GM21447 (cell line): Measurements from ENCODE around the gene PTPN1.
"Not testable (repeated sequence)": the region's sequence is repeated elsewhere in the genome, so short reads cannot be mapped to it uniquely, and the experiment has no call there.

ENCODE experiments used
- ATAC-seq: cut with Tn5 transposase; IDR thresholded peaks from one replicate; pipeline ENCODE4 v1.9.1; 2021; ENCODE audit not compliant: unreplicated experiment

Gene PTPN1

DNA sequence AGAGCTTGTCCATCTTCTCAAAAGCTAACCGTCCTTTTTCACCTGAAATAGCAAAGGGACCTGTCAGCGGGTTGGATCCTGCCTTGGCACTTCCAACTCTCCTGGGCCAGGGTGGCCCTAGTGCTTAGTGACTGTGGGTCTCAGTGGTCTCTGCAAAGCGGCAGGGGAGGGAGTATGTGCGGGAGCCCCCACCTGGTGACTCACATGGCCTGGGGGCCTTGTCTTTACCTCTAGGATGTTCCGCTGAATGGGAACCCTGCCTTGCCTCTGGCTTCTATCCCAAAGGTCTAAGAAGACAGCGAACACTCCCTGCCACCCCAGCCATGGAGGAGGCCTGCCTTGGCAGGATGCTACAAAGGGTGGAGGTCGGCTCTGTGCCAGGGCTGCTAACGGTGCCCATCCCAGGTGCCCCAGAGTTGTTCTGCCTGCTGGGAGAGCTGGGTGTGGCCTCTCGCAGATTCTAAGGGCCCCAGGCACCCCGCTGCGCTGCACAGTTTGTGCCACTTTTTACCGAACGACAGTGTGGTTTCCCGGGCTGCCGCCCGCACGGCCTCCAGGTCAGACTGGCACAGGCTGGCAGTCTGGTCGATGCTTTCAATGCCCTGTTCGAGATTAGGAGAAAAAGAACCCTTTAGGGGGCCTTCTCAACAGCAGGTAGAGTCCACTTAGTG is 77.2 kb downstream of the PTPN1 start:
- no peak for ATAC-seq

DNA sequence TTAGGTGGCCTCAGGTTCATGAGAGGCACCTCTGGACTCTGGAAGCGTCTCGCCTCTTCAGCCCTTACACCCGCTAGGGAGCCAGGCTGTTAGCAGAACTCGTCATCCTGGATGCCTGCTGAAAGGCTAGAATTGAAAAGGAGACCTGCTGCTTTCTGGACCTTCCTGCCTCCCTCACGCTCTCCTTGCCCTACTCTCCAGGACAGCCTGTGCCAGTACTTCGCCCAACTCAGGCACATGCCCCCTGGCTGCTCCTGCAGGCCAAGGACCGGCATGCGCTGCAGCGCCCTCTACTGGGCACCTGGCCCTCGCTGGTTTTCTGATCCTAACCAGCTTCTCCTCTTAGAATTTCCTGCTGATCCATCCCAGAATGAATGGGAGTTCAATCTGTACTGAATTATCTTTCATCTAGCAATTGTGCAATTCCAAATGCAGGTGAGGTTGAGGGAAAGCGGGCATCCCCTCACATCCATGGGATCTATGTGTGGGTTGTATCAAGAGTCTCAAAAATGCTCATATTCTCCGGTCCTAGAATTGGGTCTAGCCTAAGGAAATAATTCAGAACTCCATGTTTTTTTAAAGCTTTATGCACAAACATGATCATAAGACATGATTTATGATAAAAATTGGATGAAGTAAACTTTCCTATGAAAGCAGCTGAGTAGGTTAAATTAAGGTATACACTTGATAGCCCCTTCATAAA is 78.0 kb downstream of the PTPN1 start:
- ATAC-seq: no peak

DNA sequence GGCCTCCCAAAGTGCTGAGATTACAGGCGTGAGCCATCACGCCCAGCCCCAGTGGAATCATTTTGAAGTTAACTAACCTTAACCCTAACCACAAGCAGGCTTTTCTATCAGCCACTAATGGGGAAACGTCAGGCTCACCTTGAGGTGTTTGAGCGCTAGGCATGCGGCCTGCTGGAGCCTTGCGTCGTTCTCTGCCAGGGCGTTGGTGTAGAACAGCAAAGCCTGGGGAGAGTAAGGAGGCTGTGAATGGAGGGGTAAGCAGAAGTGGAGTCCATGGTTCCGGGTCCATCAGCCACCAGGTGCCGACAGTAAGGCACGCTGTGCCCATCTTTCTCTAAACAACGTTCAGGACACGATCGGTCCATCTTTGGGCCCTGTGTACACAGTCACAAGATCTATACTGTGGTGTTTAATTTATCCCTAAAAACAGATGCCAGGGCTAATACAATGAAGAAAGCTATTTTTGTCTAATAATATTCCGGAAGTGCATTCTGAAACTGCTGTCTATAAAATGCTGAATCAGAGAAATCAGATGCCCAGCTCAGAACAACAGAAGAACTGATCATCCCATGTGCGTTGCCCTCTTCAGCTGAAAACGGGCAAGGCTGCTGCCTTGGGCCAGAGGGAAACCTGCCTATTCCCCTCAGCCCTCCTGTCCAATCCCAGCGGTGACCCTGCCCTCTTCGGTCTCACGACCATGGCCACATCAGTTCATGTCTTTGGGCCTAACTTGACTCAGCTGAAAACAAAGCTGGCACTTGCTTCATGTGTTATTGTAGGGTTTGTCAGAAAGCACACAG is 79.6 kb downstream of the PTPN1 start:
- ATAC-seq: no peak

DNA sequence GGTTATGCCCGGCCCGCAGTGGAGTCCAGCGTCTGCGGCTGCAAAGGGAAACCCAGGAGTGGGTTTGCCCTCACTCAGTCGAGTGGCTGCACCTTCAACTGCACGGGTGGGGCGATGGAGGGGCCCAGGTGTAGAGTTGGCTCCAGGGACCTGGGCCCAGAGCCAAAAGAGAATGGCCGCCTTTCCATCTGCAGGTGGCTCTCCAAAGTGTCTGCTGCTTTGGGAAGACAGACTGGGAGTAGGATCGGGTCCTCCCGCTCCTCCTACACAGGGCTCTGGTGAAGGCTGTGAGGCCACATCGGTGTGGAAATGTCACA is 80.1 kb downstream of the PTPN1 start:
- no peak for ATAC-seq

DNA sequence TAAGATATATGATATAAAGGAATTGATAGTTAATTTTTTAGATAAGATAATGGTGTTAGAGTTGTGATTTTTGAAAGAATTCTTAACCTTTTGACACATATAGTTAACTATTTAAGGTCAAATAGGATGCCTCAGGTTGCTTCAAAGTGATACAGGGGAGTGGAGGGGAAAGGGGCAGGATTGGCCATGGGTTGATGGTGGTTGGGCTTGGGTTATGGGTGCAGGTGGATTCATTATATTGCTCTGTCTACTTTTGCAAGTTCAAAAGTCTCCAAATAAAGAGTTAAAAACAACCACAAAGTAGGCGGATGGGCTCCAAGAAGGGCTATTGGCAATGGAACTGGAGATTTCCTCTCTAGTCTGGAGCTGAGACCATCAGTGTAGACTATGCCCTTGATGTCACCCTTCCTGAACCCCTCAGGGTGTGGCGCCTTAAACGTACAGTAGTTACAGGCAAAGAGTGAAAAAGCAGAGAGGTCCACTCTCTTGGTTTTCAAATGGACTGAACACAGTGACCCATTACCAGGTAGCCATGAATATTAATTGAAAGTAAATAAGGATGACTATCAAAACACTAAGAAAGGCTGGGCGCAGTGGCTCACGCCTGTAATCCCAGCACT is 81.2 kb downstream of the PTPN1 start:
- no peak for ATAC-seq

DNA sequence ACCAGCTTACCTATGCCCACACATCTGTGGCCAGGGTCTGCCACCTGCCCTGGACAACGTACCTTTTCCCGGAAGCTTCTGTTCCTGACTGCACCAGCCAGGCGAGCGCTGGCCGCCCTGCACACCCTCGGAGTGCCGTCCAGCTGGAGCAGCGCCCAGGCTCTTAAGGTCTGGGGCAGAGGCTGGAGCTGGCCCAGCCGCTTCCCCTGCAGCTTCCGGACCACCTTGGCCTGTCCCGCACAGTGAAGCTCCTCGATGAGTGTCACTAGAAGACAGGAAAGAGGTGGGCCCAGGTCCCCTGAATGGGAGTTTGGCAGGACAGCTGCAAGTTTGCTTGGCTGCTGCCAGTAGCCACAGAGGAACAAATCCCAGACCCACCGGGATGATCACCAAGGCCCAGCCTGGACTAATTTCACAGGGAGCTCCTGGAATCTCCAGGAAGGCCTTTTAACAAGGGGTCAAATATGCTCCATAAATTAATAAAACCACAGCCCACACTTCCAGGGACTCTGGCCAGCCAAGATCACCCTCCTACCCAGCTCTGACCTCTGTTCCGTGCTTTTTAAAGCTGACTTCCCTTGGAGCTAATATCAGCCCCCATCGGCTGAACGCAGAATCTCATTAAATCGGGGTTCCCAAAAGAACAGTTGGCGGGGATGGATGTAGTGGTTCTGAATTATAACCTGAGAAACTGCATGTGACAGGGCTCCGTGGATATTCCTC is 82.3 kb downstream of the PTPN1 start:
- ATAC-seq: no peak

DNA sequence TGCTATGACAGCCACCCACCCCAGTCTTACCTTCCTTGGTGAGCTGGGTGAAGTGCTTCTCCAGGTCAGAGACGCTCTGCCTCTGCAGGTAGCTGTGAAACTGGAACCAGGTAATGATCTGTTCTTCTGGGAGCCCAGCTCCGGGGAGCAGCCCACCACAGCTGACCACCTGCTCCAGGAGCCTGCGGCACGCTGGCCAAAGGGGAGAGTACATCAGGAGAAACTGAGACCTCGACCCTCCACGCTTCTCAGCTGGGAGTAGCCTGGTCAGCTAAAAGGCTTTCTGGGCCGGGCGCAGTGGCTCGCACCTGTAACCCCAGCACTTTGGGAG is 82.8 kb downstream of the PTPN1 start:
- ATAC-seq: no peak

DNA sequence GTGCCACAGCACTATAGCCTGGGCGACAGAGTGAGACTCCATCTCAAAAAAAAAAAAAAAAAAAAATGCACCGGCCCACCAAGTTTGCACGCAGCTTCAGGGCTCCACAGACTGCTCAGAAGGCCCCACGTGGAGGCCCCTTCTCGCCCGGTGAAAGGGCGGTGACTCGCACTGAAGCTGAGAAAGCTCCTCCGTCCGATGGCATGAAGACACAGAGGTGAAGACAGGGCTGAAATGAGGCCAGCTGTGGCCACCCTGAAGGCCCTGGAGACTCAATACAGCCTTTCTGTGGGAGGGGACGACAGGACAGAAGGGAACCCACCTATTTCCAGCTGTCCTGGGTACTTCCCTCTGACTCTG is 84.0 kb downstream of the PTPN1 start:
- ATAC-seq: no peak

DNA sequence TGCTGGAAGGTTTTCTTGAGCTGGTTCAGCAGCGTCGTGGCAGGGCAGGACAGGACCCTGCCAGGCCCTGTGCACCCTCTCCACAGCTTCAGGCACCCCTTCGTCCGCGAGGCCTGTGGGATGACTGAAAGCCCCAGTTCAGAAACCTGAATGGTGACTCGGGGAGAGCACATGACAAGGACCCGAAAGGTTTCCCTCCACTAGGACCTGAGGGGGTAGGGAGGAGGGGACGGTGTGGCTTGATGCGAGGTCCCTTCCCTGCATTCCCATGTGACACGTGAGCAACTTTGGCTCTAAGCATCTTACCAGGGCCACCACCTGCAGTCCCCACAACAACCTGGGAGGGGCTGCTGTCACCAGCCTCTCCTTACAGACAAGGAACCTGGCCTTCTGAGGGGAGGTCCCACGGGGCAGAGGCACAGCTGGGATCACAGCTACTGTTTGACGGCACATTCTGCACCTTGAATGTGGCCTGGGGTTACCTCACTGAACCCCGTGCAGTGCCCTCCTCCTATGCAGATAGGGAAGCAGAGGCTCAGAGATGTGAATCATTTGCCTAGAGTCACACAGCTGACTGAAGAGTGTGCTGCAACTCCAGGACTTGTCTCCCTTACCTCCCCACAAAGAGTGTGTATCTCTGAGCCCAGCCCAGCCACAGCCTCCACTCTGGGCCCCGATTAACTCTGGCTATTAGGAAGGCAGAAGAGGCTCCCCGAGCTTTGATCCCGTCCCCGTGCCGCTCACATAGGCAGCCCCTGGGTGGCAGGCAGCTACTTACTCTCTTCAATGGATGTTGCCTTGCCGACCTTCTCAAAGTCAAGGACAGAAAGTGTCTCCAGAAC is 84.6 kb downstream of the PTPN1 start:
- ATAC-seq: no peak

DNA sequence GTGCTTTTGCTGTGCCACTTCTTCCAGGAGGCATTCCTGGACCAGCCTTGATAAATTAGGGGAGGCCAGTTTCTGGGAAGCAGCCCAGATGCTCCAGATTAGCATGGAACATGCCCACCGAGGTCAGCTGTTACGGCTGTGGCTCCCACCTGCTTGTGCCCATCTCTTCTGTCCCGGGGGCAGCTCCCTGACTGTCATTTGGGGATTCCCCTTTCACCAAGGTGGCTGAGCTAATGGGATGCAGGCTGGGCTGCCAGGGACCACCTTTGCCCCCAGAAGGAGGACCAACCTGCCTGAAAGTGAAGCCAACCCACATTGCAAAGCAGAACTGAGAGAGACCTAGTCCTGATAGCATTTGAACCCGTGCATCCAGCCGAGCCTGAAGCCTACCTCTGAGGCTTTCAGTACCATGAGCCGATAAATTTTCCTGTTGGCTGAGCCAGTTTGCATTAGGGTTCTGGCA is 85.3 kb downstream of the PTPN1 start:
- ATAC-seq: no peak

DNA sequence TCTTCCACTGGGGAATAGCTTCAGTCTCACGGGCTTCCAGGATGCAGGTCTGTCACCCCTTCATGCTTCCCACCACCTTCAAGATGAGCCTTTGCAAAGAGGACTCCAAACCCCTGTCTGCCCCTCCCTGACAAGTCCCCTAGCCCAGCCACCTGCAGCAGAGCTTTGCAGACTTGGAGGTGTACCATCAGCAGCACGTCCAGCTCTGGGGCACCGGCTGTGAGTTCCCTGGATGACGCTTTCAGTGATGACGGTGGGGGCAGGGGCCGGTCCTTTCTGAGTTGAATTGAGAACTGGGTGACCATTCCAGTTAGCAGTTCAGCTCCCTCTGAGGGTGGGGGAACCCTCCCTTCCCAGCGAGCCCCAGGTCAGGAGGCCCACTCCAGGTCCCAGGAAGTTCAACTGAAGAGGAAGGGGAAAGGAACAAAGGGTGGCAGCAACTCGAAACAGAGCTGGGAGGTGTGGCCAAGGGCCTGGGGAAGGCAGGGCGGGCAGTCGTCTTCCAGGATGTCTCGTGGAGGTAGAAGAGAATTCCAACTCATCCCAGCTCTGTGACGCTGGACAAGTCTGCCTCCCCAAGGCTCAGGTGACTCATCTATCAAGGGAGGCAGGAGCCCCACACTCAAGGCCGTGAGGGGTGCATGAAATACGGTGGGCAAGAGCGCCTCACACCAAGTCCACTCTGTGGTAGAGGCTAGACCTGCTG is 86.0 kb downstream of the PTPN1 start:
- no peak for ATAC-seq

DNA sequence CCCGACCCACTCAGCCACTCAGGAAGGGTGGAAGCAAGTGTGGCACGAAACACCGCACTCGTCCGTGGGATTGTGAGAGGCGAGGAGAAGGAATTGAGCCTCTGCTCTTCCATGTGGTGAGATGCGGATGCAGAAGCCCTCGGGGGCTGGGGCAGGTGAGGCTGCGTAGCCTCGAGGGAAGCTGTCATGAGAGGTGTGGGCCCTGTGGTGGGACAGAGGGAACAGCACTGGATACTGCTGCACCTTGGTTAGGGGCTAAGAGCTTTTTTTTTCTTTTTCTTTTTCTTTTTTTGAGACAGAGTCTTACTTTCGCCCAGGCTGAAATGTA is 86.5 kb downstream of the PTPN1 start:
- no peak for ATAC-seq

DNA sequence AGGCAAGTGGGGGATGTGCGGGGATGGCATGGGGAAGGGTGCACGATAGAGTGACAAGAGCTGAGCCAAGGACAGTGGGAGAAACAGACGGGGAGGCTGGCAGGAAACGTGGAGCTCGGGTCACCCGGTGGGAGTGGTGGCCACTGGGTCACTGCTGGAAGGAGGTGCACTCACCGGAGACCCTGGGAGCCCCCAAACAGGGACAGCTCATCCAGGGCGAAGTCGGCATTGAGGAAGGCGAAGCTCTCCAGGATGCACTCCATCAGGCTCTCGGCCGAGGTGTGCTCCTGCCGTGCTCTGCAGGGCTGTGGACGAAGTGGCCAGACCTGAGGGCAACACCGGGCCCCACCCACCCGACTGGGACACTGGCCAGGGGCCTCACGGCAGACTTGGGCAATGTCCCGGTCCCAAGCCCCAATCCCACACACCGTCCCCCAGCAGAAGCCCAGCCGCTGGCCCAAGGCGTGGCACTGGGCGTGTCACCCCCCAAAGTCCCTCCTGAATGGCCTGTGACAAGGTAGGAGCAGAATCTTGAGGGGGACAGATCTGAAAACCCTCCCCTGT is 87.3 kb downstream of the PTPN1 start:
- ATAC-seq: no peak

DNA sequence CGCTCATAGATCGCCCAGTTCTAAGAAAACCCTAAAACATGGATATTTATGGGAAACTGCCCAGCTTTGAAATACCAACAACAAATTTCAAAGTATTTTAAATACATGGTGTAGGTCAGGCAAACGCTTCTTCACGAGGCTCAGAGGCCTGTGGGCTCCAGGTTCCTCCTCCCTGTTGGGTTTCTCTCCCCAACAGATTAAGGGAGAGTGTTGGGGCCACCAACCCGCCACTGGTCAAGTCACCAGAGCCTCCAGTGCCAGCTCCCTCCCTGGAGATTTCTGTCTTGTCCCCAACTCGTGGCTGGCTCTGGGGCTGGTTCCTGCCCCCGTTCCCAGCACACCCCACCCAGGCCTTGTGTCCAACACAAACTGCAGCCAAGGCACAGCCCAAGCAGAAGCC is 87.9 kb downstream of the PTPN1 start:
- ATAC-seq: no peak

DNA sequence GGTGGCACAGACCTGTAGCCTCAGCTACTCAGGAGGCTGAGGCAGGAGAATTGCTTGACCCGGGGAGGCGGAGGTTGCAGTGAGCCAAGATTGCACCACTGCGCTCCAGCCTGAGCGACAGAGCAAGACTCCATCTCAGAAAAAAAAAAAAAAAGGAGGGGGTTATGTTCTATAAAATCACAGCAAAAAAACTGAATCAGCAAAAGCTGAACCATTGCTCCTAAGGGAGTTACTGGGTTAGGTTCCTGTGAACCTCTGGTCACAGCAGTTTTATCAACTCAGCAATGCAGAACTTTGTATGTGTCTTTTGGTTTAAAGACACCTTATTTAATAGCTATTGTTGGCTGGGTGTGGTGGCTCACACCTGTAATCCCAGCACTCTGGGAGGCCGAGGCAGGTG is 88.6 kb downstream of the PTPN1 start:
- ATAC-seq: not testable (repeated sequence)

DNA sequence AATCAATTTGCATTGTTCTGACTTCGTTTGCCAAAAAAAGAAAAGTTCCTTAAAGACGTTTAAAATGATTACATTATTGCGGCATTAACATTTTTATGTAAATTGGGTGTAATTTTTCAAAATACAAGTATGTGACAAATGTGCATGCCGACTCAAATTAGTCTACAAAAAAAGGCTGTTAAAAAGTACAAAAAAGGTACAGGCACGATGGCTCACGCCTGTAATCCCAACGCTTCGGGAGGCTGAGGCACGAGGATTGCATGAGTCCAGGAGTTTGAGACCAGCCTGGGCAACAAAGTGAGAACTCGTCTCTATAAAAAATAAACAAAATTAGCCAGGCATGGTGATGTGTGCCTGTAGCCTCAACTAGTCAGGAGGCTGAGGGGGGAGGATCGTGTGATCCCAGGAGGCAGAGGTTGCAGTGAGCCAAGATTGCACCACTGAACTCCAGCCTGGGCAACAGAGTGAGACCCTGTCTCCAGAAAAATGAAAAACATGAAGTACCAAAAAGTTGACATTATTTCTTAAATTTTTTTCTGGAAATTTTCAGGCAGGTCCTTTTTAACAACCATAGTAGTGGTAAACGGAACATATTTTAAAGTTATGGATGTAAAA is 90.2 kb downstream of the PTPN1 start:
- ATAC-seq: no peak

DNA sequence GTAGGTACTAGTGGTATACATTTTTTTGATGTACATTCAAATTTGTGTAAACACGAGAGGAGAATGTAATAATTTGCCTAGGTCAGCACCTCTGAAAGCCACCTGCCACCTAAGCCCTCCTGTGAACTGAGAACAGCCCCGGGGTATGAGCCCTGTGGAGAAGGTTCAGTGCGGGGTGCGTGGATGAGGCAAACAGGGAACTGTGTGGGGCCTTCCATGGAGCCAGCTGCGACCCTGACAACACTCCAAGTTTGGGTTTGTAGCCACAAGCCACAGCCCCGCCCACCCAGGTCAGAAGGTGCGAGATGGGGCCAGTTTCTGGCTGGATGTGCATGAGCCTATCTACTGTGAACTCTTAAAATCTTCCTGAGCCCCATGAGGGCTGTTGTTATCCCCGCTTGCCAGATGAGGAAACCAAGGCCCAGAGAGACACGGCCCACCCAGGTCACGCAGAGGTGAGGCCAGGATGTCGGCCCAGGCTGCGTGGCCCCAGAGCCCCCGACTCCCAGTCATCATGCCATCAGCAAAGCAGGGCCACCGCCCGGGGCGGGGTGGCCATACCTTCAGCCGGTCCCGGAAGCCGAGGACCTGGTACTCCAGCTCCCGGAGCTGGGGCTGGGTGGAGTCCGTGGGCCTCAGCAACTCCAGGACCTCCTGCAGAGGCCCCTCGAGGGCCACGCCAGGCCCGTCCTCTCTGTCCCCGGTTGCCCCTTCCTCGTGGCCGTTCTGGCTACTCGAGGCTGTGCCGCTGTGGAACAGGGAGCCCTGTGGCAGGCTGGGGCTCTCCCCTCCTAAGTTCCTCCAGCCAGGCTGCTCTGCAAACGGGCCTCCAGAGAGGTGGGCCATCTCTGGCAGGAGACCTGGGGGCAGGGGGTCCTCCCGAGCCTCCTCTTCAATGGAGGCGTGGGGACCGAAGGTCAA is 91.6 kb downstream of the PTPN1 start:
- ATAC-seq: no peak

DNA sequence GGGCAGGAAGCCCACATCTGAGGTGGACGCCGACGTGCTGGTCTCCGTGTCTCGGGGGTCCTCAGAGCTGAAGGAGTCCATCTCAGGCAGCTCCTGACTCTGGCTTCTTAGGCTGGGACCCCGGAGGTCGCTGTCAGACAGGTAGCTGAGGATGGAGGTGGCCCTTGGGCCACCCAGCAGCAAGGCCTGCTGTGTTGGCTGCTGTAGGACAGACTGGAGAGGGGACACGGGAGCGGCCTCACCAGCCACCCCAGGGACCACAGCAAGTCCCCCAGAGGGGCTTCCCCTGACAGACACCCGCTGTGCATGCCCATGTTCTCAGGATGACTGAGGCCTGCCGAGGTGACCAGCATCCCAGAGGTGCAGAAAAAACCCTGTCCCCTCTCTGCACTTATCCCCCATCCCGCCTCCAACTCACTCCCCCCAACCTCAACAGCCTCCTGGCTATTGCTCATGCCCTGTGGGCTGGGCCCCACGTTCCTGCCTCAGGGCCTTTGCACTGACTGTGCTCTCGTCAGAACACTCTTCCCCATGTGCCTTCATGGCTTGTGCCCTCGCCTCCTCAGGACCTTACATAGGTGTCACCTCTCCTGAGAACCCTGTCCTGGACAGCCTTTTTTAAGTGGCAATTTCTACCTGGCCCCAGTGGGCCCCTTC is 92.4 kb downstream of the PTPN1 start:
- ATAC-seq: no peak
